GDM1 (cell line): ENCODE measurements around the gene PATZ1.

Source experiments
- DNase-seq: peaks from one replicate; lab custom pipeline; 2025; lab: John Stamatoyannopoulos, UW

PATZ1 gene

GRCh38 chr22:31279821-31280505 lies 66.2 kb downstream of the PATZ1 start:
- DNase-seq = no peak

GRCh38 chr22:31279327-31279669 lies 66.8 kb downstream of the PATZ1 start:
- DNase-seq = no peak

GRCh38 chr22:31278626-31279326 lies 67.4 kb downstream of the PATZ1 start:
- DNase-seq = no peak

- no peak for DNase-seq
Observed at GRCh38 chr22:31278151-31278621, 68.0 kb downstream of the PATZ1 start.

- DNase-seq = no peak
Observed at GRCh38 chr22:31277741-31278140, 68.4 kb downstream of the PATZ1 start.

- no peak for DNase-seq
Observed at GRCh38 chr22:31276426-31277167, 69.5 kb downstream of the PATZ1 start.
